SK-MEL-5 (cell line): ENCODE results near the gene IGDCC3. TPM values are rescaled to one million over a fixed set of nuclear protein-coding genes. Genes with fewer than 3 reads are reported as not detected.

Experiments
- DNase-seq: peaks from one replicate; pipeline ENCODE4 v3.0.0-alpha.2; 2016; ENCODE audit warnings: low read depth, low spot score
- in situ Hi-C: cut with HindIII; loops from 2 replicates; pipeline ENCODE4 v1.10.0; 2016; ENCODE audit warnings: low sequenced_read_pairs, high pct_unique_total_duplicates, low pct_unique_long_range_greater_than_20kb
- total RNA-seq: library from RNA; depleted of rRNA; stranded (reverse); fragments of >200 nt; shearing (Covaris generic); gene quantifications from 2 replicates; pipeline ENCODE4 v1.2.3, GENCODE V29; 2014

The IGDCC3 gene
- total RNA-seq, 1 experiment from 2014 or later: 0.13 TPM

GRCh38 chr15:65327651-65328393, 50.0 kb downstream of the IGDCC3 start:
- in situ Hi-C loops: no loop called here
- DNase-seq: no peak

GRCh38 chr15:65326818-65327217, 51.0 kb downstream of the IGDCC3 start:
- in situ Hi-C loops: no loop called here
- no peak for DNase-seq

GRCh38 chr15:65326117-65326526, 51.7 kb downstream of the IGDCC3 start:
- DNase-seq: no peak
- in situ Hi-C loops: no loop called here

GRCh38 chr15:65323071-65323511, 54.7 kb downstream of the IGDCC3 start:
- DNase-seq: no peak
- in situ Hi-C loops: no loop called here

GRCh38 chr15:65318870-65319356, 58.9 kb downstream of the IGDCC3 start:
- in situ Hi-C loops: no loop called here

GRCh38 chr15:65312400-65312916, 65.3 kb downstream of the IGDCC3 start:
- peak; percentile 29 for DNase-seq

More at GRCh38 chr15:65318870-65319356, 58.9 kb downstream of the IGDCC3 start:
- DNase-seq: peak; percentile 86

GRCh38 chr15:65311760-65312159, 66.0 kb downstream of the IGDCC3 start:
- in situ Hi-C loops: no loop called here
- DNase-seq: no peak

More at GRCh38 chr15:65312400-65312916, 65.3 kb downstream of the IGDCC3 start:
- in situ Hi-C loops: no loop called here

GRCh38 chr15:65310431-65311137, 67.2 kb downstream of the IGDCC3 start:
- no peak for DNase-seq
- in situ Hi-C loops: no loop called here

- in situ Hi-C loops: no loop called here
- DNase-seq: no peak
These were observed 67.9 kb downstream of the IGDCC3 start for GRCh38 chr15:65309882-65310418.

- in situ Hi-C loops: no loop called here
- DNase-seq: no peak
These were observed 69.8 kb downstream of the IGDCC3 start for GRCh38 chr15:65307978-65308377.

GRCh38 chr15:65306551-65306950, 71.3 kb downstream of the IGDCC3 start:
- no peak for DNase-seq
- in situ Hi-C loops: no loop called here

- in situ Hi-C loops: no loop called here
- peak; percentile 37 for DNase-seq
These were observed 72.0 kb downstream of the IGDCC3 start for GRCh38 chr15:65305776-65306175.

GRCh38 chr15:65305150-65305758, 72.5 kb downstream of the IGDCC3 start:
- in situ Hi-C loops: no loop called here
- no peak for DNase-seq

GRCh38 chr15:65304381-65305149, 73.2 kb downstream of the IGDCC3 start, which contains the start of gene RNU5B-1:
TSS of gene RNU5B-1 (plus strand) at chr15:65304677.
- in situ Hi-C loops: no loop called here
- peak; percentile 98 for DNase-seq

GRCh38 chr15:65303687-65304380, 74.0 kb downstream of the IGDCC3 start:
- in situ Hi-C loops: no loop called here
- DNase-seq: peak; percentile 66

- no peak for DNase-seq
- in situ Hi-C loops: no loop called here
These were observed 75.7 kb downstream of the IGDCC3 start for GRCh38 chr15:65302061-65302460.
